Left lung (tissue), 10 donors: ENCODE data around the gene NOTCH4. TPM values are rescaled to one million over a fixed set of nuclear protein-coding genes. Genes with fewer than 3 reads are reported as not detected.

Experiments
- ATAC-seq: fragments of 200-7000 bp; cut with Tn5 transposase; one replicate; pipeline ENCODE4 v1.9.1; 2020; ENCODE audit warnings: moderate library complexity
- DNase-seq, 4 donors: peaks; one replicate each; pipeline ENCODE4 v3.0.0-alpha.2; 2013 to 2020
- H3K27ac ChIP-seq, 2 donors: fragments of 200-600 bp; sonication (generic) in 1 of 2; one replicate each; pipeline versions ENCODE4 v1.5.0 to v1.8.0; 2020 to 2021
- H3K27me3 ChIP-seq, 2 donors: fragments of 200-600 bp; sonication (generic) in 1 of 2; one replicate each; pipeline versions ENCODE4 v1.5.0 to v1.8.0; 2020 to 2021
- H3K36me3 ChIP-seq, 2 donors: fragments of 200-600 bp; sonication (generic) in 1 of 2; one replicate each; pipeline versions ENCODE4 v1.5.0 to v1.8.0; 2020 to 2021
- H3K4me1 ChIP-seq, 2 donors: fragments of 200-600 bp; one replicate each; pipeline ENCODE4 v1.8.0; 2021
- H3K4me3 ChIP-seq, 2 donors: fragments of 200-600 bp; sonication (generic) in 1 of 2; one replicate each; pipeline versions ENCODE4 v1.5.0 to v1.8.0; 2020 to 2021; ENCODE audit warnings: mild to moderate bottlenecking in 1 of 2
- H3K9me3 ChIP-seq, 2 donors: fragments of 200-600 bp; sonication (generic) in 1 of 2; one replicate each; pipeline versions ENCODE4 v1.5.0 to v1.8.0; 2020 to 2021
- CTCF ChIP-seq, 2 donors: fragments of 200-600 bp; sonication (generic) in 1 of 2; IDR thresholded peaks; one replicate each; pipeline versions ENCODE4 v1.5.0 to v1.8.0; 2021; ENCODE audit warnings: antibody characterized with exemption in 2 of 2
- intact Hi-C, 2 donors: fragments of 100-400 bp; cut with DNase I; formaldehyde crosslinking; loops; one replicate each; pipeline versions ENCODE4 v1.11.2 to v1.14.2; 2022
- polyA plus RNA-seq, 6 donors: library from polyadenylated mRNA; unstranded; fragments of 120-200 nt; gene quantifications; one replicate each; pipeline ENCODE4 v1.2.1, GENCODE V29; 2013; ENCODE audit not compliant: insufficient read length in 6 of 6
- total RNA-seq, 2 donors: library from RNA; stranded (reverse); fragmentation: NEBNext Ultra II Directional; extraction: Animal tissue kit (Norgen Biotek cat#: 25700); gene quantifications; one replicate each; pipeline ENCODE4 v1.2.1, GENCODE V29; 2021
- donor health status: DM: no; HTN: yes; CAD: no.
- donor health status: DM: no; HTN: no; CAD: no.

NOTCH4 gene
- total and polyA plus RNA-seq, 8 donors, result 37.0 to 58.4 (median 50.7) TPM

DNA sequence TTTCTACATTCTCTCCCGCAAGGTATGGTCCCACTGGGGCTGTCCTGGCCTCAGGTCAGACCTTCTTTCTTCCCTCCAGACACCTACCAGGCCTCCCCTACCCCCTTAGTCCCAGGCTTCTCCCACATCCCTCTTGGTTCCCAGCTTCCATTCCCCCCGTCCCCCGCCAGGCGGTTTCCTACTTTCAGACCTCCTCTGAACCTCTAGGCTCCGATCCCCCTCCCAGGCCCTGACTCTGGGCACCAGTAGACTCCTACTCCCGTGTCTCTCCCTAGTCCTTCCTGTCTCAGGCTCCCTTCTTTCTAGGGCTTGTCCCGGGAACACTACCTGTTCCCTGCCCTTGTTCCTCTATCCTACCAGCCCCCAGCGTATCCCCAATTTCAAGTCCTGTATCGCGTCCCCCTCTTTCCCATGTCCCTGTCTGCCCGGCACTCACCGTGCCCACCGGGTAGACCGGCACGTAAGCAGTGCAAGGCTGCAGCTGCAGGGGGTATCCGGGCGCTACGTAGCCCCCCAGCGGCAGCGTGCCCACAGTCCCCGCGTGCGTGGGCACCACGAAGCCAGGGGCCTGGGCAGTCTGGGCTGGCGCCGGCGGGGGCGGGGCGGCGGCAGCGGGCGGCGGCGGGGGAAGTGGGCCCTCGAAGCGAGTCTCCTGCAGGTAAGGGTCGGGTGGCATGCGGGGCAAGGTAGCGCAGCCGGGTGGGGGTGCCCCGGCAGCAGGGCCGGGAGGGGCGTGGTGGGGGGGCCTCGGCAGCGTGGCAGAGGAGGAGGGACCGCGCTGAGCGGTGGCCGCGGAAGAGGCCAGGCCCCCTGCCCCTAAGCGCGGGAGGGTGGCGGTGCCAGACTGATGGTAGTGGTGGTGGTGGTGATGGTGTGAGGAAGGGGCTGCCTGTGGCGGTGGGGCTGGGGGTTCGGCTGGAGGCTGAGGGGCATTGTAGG, 73.7 kb downstream of the NOTCH4 start:
- intact Hi-C loops, result loop anchor here in 1 of 2 donors (5.0 kb wide), 1 partner anchor 33 kb away; no protein-coding TSS in a partner anchor
- H3K9me3 ChIP-seq, result no peaks in the 10 kb centered on the region
- no peak for TF ChIP-seq CTCF (IDR thresholded peaks at IDR 0.05)
- no peak overlapping the region for H3K4me3 ChIP-seq
- DNase-seq (no peak), ATAC-seq (no peak)
- peaks cover 15 to 44% of the 10 kb centered on the region in 2 donors for H3K4me1 ChIP-seq
- no peaks in the 10 kb centered on the region for H3K36me3 ChIP-seq
- H3K27ac ChIP-seq, result no peak overlapping the region
- peaks cover 32 to 89% of the 10 kb centered on the region in 2 donors for H3K27me3 ChIP-seq

GRCh38 chr6:32149092-32149755, 74.6 kb downstream of the NOTCH4 start:
- Histone ChIP-seq H3K9me3 (no peaks in the 10 kb centered on the region), H3K36me3 (no peaks in the 10 kb centered on the region), H3K27me3 (peaks cover 32 to 79% of the 10 kb centered on the region in 2 donors), H3K4me3 (peak overlapping the region in 1 of 2 donors; percentile 29), H3K27ac (no peak overlapping the region), H3K4me1 (peaks cover 9 to 34% of the 10 kb centered on the region in 2 donors)
- ATAC-seq, result no peak
- no peak for TF ChIP-seq CTCF (IDR thresholded peaks at IDR 0.05)
- intact Hi-C loops, result no loop called here
- DNase-seq, result no peak

DNA sequence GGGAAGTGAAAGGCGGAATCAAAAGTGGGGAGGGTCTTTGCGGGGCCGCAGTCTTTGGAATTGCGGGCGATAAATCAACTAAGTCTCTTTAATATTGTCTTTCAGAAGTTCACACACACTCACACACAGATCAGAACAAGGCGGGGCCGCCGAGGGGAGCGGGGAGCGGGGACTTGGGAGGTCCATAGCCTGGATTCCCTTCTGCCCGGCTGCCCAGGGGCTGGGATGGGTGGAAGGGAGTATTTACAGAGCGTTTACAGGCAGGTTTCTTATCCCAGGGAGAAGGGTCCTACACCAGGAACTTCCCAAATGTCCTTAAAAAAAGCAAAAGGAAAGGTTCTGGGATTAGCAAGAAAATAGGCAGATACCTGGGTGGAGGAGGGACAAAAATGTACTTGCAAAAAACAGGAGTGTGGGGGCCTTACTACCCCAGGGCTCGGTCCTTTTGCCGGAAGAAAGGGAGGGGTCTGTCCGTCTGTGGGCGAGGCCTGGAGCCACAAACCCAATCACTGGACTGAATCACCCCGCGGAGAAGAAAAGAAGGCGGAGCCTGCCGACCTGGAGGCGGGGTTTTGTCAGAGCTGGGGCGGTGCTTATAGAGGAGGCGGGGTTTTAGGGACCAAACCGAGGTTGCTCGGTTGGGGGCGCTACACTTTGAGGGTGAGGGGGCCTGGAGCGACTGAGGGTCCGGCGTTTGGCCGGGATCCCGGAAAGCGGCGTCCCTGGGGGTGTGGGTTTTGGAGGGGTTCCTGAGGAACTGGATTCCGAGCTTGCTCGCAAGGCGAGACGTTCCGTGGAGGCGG, 75.4 kb downstream of the NOTCH4 start:
- Histone ChIP-seq H3K4me1 (peaks cover 5 to 26% of the 10 kb centered on the region in 2 donors), H3K4me3 (peak overlapping the region in 1 of 2 donors; percentile 29), H3K36me3 (no peaks in the 10 kb centered on the region), H3K9me3 (no peaks in the 10 kb centered on the region), H3K27ac (no peak overlapping the region), H3K27me3 (peaks cover 32 to 74% of the 10 kb centered on the region in 2 donors)
- intact Hi-C loops, result no loop called here
- TF ChIP-seq CTCF (IDR thresholded peaks at IDR 0.05), result no peak
- DNase-seq (peak in 3 of 4 donors; percentile 48 to 87 (median 71)), ATAC-seq (peak; percentile 47)

DNA sequence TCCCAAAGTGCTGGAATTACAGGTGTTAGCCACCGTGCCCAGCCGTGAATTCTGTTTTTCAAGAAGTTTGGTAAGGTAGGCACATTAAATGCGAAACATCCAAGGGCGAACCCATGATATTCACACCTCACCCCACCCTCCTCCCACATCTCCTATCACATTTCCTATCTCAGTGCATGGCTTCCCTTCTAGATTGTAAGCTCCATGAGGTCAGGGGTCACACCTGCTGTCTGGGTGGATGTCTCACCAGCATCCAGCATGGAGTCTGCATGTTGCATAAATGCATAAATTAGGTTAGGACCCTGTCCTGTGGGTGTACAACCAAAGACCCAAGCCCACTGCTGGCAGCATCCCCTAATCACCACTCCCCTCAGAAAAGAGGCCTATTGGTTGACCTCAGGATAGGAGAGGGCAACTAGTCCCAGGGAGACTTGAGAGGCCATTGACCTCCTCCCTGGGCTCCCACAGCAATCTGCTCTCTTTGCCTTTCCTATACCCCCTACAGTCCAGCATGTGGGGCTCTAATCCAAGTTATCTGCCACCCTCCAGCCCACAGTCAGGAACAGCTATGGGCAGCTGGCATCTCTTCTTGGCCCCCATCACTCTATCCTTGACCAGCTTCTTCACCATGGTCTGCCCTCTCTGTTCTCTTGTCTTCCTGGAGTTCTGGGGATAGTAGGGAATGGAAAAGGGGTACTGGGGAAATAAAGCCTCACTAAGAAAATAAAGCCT, 76.3 kb downstream of the NOTCH4 start:
- Histone ChIP-seq H3K9me3 (no peaks in the 10 kb centered on the region), H3K36me3 (no peaks in the 10 kb centered on the region), H3K27ac (no peak overlapping the region), H3K27me3 (peaks cover 28 to 74% of the 10 kb centered on the region in 2 donors), H3K4me1 (peaks cover 0 to 17% of the 10 kb centered on the region in 2 donors), H3K4me3 (no peak overlapping the region)
- DNase-seq, result no peak
- no peak for ATAC-seq
- no peak for TF ChIP-seq CTCF (IDR thresholded peaks at IDR 0.05)
- intact Hi-C loops, result no loop called here
